Measurements from ENCODE around the gene PNP.
"Not testable (repeated sequence)": the region's sequence is repeated elsewhere in the genome, so short reads cannot be mapped to it uniquely, and the experiment has no call there.

Gene PNP

DNA sequence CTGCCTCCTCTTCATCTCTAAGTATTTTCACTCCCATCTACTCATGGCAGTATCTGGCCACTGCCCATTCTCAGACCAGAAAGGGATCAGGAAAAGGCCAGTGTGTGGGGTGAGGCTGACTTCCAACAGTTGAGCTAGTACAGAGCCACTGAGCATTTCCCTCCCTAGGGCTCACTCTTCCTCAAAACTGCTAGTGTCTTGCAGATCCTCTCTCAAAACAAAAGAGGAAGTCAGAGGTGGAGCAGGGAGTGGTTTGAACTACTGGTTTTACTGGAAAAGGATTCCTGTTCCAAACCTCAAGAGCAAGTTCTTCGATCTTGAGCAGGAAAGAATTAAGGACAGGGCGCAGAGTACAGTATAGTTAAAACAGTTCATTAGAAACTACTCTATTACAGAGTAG is 24.4 kb downstream of the PNP start:
- no peak for DNase-seq

DNA sequence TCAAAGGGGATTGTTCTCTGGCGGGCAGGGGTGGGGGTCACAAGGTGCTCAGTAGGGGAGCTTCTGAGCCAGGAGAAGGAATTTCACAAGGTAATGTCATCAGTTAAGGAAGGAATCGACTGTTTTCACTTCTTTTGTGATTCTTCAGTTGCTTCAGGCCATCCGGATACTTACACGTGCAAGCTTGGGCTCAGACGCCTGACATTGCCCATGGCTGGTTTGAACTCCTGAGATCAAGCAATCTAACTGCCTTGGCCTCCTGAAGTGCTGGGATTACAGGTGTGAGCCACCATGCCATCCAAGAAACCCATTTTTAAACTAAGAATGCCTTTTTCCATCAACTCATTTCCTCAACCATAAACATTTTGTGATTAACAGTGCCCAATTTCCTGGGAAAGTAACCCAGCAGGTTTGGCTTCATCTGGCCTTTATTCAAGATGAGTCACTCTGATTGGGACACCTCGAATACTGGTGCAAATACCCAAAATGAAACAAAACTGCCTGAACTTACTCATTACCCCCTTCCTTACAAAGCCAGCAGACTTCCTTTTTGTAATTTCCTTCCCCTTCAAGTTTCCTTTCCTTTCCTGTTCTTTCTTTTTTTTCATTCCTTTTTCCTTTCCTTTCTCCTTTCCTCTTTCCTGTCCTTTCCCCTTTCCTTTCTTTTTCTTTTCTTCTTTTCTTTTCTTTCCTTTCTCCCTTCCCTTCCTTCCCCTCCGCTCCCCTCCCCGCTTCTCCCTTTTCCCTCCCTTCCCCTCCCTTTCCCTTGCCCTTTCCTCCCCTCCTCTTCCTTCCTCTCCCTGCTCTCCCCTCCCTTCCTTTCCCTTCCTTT is 25.9 kb downstream of the PNP start:
- DNase-seq, result no peak

DNA sequence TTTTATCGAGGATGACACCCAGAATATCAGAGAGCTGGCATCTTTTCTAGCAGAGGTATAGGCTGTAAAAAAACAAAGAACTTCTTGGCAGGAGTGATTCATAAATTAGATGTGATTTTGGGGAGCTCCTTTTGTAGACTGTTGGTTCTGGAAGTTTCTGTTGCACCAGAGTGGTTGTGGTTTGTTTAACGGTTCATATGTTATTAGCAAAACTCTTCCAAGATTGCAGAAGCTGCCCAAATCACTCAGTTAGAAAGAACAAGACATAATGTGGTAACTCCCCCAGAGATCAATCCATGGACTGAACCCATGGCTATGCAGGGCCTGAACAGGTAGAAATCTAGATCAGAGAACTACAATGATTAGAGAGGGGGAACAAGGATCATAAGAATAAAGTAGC is 29.4 kb downstream of the PNP start:
- no peak for DNase-seq

DNA sequence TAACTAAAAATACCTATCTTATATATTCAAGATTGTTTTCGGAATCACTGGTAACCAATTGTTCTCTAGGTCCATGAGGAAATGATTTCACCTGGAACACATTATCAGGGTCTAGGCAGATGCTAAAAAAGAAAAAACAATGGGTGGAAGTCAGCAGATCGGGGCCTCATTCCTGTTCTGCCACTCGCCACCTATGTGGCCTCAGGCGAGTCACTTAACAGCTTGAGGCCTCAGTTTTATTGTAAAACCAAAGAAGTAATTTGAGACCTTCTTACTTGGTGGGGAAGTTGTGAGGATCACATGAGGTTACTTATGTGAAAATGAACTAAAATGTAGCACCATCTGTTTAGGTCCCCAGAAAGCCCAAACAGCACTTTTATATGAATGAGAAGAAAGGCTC is 29.9 kb downstream of the PNP start:
- no peak for DNase-seq

DNA sequence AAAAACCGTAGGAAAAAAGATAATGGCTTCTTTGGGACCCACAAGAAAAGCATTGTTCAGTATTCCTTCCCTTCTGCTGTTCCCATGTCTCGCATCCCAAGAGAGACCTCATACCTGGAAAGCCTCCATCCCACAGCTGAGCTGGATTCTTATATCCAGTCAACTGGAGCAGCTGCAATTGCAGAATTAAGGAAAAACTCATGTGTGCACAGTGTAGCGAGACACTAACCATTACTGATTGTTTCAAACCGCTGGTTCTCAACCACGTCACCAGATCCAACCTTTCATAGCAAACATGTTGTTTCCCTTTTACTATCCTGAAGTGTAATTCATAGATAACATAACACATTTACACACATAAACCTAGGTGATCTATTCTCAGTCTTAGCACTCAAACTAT is 30.7 kb downstream of the PNP start:
- no peak for DNase-seq

DNA sequence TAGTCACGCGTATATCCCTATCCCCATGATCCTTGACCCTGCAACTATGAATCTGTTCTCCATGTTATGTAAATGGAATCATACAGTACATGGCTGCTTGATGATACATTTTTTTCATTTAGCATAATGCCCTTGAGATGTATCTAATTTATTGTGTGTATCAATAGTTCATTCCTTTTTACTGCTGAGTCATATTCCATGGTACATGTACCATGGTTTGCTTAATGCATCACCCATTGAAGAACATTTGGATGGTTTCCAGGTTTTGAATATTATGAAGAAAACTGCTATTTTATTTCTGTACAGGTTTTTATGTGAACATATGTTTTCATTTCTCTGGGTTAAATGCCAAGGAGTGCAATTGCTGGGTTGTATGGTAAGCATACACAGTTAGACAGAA is 32.1 kb downstream of the PNP start:
- DNase-seq, result no peak

DNA sequence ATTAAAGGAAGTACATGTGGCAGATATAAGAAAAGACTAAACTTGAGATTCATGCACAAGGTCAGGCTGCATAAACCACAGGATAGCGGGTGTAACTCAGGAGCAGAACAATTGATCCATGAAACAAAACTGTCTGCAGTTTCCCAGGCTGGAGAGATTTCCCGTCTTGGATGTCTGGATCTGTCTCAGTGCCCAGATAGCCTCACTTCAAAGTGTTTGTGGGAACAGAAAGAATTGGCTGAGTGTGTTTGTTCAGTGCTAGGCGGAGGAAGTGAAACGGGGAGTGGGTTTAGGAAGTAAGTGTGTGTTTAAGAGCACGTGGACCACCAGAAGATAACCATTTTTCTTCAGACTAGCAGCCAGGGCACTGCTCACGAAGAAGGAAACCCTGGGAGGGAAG is 34.7 kb downstream of the PNP start:
- DNase-seq, result no peak

DNA sequence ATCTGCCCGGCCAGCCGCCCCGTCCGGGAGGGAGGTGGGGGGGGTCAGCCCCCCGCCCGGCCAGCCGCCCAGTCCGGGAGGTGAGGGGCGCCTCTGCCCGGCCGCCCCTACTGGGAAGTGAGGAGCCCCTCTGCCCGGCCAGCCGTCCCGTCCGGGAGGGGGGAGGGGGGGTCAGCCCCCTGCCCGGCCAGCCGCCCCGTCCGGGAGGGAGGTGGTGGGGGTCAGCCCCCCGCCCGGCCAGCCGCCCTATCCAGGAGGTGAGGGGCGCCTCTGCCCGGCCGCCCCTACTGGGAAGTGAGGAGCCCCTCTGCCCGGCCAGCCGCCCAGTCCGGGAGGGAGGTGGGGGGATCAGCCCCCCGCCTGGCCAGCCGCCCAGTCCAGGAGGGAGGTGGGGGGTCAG is 37.1 kb downstream of the PNP start:
- not testable (repeated sequence) for DNase-seq

DNA sequence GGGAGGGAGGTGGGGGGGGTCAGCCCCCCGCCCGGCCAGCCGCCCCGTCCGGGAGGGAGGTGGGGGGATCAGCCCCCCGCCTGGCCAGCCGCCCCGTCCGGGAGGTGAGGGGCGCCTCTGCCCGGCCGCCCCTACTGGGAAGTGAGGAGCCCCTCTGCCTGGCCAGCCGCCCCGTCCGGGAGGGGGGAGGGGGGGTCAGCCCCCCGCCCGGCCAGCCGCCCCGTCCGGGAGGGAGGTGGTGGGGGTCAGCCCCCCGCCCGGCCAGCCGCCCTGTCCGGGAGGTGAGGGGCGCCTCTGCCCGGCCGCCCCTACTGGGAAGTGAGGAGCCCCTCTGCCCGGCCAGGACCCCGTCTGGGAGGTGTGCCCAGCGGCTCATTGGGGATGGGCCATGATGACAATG is 37.5 kb downstream of the PNP start:
- not testable (repeated sequence) for DNase-seq

DNA sequence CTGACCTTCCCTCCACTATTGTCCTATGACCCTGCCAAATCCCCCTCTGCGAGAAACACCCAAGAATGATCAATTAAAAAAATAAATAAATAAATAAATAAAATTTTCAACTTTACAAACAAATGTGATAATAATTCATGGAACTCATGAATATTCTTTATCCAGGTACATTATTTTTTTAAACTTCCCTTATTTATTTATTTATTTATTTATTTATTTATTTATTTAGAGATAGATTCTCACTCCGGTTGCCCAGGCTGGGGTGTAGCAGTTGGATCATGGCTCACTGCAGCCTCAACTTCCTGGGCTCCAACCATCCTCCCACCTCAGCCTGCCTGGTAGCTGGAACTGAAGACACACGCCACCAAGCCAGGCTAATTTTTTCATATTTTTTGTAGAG is 38.3 kb downstream of the PNP start:
- DNase-seq, result not testable (repeated sequence)

DNA sequence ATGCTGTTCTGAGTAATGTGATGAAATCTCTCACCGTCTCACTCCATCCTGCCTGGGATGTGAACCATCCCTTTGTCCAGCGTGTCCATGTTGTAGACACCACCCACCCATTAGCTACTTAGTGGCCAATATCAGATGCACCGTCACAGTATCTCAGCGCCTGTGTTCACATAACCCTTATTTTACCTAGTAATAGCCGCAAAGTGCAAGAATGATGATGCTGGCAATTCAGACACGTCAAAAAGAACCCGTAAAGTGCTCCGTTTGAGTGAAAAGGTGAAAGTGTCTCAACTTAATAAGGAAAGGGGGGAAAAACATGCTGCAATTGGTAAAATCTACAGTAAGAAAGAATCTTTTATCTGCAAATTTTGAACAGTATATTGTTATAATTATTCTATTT is 39.2 kb downstream of the PNP start:
- no peak for DNase-seq

DNA sequence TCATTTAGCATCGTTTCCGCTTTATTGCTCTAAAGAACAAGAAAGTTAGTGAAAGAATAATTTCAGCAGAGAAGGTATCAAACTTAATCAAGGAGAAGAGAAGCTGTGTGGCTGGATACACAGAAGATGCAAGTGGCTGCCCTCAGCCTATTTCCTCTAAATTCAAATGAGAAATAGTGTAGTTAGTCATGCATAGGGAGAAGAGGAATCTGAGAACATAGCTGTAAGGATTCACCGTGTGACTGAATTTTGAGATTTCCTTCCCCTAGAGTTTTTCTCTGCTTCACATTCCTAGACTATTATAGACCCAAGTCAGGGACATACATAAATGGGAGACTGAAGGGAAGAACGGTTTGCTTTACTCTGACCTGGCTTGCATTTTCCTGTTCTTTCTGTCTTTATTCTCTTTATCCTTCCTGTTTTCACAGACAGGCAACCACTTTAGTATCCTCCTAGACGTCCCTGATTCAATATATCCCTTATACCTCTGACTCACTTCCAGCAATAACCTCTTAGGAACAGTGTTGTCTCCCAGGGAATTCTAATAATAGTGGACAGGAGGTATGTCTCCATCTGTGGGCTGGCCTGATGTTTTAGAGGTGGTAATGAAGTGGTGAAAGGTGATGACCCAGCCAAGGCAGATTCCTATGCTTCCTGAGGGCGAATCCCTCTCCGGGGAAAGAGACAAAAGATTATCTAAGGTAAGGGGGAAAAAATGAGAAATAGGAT is 43.1 kb downstream of the PNP start:
- DNase-seq, result no peak

DNA sequence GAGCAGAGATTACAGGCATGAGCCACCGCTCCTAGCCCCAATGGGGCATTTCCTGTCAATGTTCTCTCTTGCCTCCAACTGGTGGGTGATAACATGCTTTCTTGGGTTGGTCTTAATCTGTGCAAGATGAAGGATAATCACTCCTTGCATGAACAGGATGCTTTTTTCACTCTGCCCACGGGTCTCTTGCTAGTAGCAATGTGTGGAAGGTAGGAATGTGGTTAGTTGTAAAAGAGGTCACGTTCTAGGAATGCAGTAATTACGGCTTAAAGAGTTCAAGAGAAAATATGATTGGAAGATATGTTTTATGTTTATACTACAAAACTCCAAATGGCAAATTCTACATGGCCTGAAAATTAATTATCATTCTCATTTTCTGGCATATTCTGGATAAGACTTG is 46.6 kb downstream of the PNP start:
- no peak for DNase-seq

DNA sequence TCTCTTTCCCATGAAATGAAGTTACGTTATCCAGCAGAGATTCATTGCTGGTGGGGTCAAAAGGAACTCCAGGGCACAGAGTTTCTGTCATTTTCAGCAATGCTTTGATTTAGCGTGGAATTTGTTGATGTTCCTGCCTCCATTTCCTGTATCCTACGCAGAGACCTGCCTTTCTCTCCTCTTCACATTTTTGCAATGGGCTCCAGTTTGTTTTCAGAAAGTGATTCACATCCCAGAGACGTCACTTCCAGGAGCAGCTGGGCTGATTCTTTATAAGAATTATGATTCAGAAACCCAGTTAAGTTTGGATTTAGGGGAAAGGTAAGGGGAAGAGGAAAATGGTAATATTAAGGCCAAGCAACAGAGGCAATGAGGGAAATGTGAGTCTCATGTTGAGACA is 47.7 kb downstream of the PNP start:
- DNase-seq, result no peak

DNA sequence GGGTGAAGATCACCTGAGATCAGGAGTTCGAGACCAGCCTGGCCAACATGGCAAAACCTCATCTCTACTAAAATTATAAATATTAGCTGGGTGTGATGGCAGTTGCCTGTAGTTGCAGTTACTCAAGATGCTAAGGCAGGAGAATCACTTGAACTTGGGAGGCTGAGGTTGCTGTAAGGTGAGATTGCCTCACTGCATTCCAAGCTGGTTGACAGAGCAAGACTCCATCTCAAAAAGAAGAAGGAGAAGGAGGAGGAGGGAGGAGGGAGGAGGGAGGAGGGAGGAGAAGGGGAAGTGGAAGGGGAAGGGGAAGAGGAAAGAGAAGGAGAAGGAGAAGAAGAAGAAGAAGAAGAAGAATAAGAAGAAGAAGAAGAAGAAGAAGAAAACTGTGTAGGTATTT is 53.1 kb downstream of the PNP start:
- DNase-seq, result no peak

DNA sequence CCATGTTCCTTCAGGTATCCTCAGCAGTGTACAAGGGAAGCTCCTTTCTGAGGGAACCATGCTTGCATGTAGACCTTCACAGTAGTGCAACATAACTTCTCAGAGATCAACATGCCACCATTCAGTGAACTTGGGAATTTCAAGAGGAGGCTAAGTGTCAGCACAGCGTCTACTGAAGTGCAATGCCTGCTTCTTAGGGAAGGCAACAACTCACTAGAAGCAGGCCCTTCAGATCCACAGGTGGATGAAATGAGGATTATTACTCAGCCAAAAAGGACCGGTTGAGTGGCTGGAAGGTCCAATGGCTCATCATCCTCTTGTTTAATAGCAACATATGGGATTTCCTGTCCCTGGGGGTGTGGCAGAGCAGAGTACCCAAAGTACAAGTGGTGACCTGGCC is 54.8 kb downstream of the PNP start:
- no peak for DNase-seq
